OCI-LY1 (cell line): ENCODE data around the gene LGSN.

Source experiments
- EZH2 ChIP-seq: fragments of 200-600 bp; sonication (generic), shearing (Covaris generic); IDR thresholded peaks from 2 replicates; pipeline ENCODE4 v1.8.0; 2017; ENCODE audit warnings: borderline replicate concordance, mixed run types, mild to moderate bottlenecking, antibody characterized with exemption, low read length, moderate library complexity, mixed read lengths
- TF ChIP-seq, protein P1 (sequence below): fragments of 200-600 bp; sonication (generic), shearing (Covaris generic); IDR thresholded peaks from 2 replicates; pipeline ENCODE4 v1.5.1; 2017; ENCODE audit warnings: mild to moderate bottlenecking, antibody characterized with exemption, low read length, moderate library complexity, mixed read lengths

DNA sequence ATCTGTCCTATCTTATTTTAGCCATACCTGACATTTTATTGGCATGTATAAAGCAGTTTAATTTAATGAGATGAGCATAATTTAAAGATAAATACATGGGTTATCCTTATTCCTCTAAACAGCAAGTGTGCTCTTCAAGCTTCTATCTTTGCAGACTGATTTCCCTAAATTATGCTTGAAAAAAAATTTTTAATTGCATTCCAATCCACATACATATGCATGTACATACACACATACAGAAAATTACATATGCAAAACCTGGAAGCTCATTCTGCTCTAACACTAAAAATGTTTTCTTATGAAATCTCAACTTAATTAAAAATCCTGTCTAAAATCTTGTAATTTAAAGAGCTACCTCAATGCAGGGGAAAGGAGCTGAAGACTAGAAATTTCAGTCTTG lies 73.2 kb downstream of the LGSN start:
- TF ChIP-seq, protein P1, sequence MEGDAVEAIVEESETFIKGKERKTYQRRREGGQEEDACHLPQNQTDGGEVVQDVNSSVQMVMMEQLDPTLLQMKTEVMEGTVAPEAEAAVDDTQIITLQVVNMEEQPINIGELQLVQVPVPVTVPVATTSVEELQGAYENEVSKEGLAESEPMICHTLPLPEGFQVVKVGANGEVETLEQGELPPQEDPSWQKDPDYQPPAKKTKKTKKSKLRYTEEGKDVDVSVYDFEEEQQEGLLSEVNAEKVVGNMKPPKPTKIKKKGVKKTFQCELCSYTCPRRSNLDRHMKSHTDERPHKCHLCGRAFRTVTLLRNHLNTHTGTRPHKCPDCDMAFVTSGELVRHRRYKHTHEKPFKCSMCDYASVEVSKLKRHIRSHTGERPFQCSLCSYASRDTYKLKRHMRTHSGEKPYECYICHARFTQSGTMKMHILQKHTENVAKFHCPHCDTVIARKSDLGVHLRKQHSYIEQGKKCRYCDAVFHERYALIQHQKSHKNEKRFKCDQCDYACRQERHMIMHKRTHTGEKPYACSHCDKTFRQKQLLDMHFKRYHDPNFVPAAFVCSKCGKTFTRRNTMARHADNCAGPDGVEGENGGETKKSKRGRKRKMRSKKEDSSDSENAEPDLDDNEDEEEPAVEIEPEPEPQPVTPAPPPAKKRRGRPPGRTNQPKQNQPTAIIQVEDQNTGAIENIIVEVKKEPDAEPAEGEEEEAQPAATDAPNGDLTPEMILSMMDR = no peak
- no peak for TF ChIP-seq EZH2
